H1 (cell line): ENCODE data around the gene PLXNA4. TPM values are rescaled to one million over a fixed set of nuclear protein-coding genes. Genes with fewer than 3 reads are reported as not detected.

ENCODE experiments used
- CTCF ChIA-PET: fragments of 300-600 bp; sonication (Branson Sonifier 250); formaldehyde crosslinking; loops from one replicate; lab custom pipeline; 2021; ENCODE audit not compliant: partially characterized antibody; lab: Charles Lee
- POLR2A ChIA-PET: fragments of 300-600 bp; sonication (Branson Sonifier 250); formaldehyde crosslinking; loops from one replicate; lab custom pipeline; 2021; ENCODE audit warnings: inconsistent platforms; ENCODE audit not compliant: partially characterized antibody; lab: Charles Lee
- DNase-seq, 2 experiments: peaks; one replicate each; pipeline versions ENCODE4 v3.0.0 to v3.0.0-alpha.2; 2010 to 2022; ENCODE audit warnings: low spot score in 2 of 2, low read depth in 1 of 2, mixed read lengths in 1 of 2
- FAIRE-seq: peaks from 2 replicates; lab custom pipeline; 2011; peaks lifted over from hg19 to GRCh38; lab: Jason Lieb, UNC
- H2AFZ ChIP-seq: 2 replicates; pipeline ENCODE4 v1.8.1; 2012; ENCODE audit warnings: low read length, inconsistent platforms
- H2AK5ac ChIP-seq: 2 replicates; pipeline ENCODE4 v1.6.1; 2013; ENCODE audit warnings: low read depth, low read length
- H2BK120ac ChIP-seq: replicated peaks from 2 replicates; pipeline ENCODE3; 2013; ENCODE audit warnings: low read depth, low read length, inconsistent platforms
- H2BK12ac ChIP-seq: 2 replicates; pipeline ENCODE4 v1.6.1; 2013; ENCODE audit warnings: low read depth, low read length
- H2BK15ac ChIP-seq: 2 replicates; pipeline ENCODE4 v1.6.1; 2013; ENCODE audit warnings: low read length
- H2BK20ac ChIP-seq: 2 replicates; pipeline ENCODE4 v1.6.1; 2013; ENCODE audit warnings: low read length
- H2BK5ac ChIP-seq: 2 replicates; pipeline ENCODE4 v1.6.1; 2013; ENCODE audit warnings: low read depth, low read length
- H3K14ac ChIP-seq: 2 replicates; pipeline ENCODE4 v1.6.1; 2013; ENCODE audit warnings: inconsistent platforms; ENCODE audit not compliant: insufficient read length
- H3K18ac ChIP-seq: 2 replicates; pipeline ENCODE4 v1.6.1; 2013; ENCODE audit warnings: low read length; ENCODE audit errors: extremely low read depth
- H3K23ac ChIP-seq: 2 replicates; pipeline ENCODE4 v1.6.1; 2013; ENCODE audit warnings: inconsistent platforms; ENCODE audit not compliant: insufficient read length
- H3K23me2 ChIP-seq: 2 replicates; pipeline ENCODE4 v1.6.1; 2013; ENCODE audit warnings: low read depth, low read length
- H3K27ac ChIP-seq: 2 replicates; pipeline ENCODE4 v1.6.1; 2011; ENCODE audit warnings: low read depth, low read length, inconsistent platforms
- H3K27me3 ChIP-seq, 4 experiments: replicated peaks in 1 of 4; 1 replicate in 1 of 4; 2 replicates in 3 of 4; pipeline versions ENCODE4 v1.6.1 to v1.8.1; 2011 to 2013; ENCODE audit warnings: low read length in 3 of 4, mild to moderate bottlenecking in 3 of 4, inconsistent platforms in 2 of 4, mixed read lengths in 2 of 4, moderate library complexity in 1 of 4; ENCODE audit not compliant: control insufficient read depth in 3 of 4, insufficient read depth in 3 of 4; ENCODE audit errors: extremely low read depth in 1 of 4
- H3K36me3 ChIP-seq, 4 experiments: 2 replicates each; pipeline versions ENCODE4 v1.6.1 to v1.8.1; 2011 to 2013; ENCODE audit warnings: mild to moderate bottlenecking in 4 of 4, low read length in 3 of 4, moderate library complexity in 2 of 4, control low read depth in 1 of 4, inconsistent platforms in 1 of 4; ENCODE audit not compliant: insufficient read depth in 4 of 4, control insufficient read depth in 2 of 4
- H3K4ac ChIP-seq: replicated peaks from 2 replicates; pipeline ENCODE3; 2013; ENCODE audit warnings: low read length, low read depth, mixed read lengths, inconsistent platforms; ENCODE audit not compliant: insufficient read length
- H3K4me1 ChIP-seq, 4 experiments: replicated peaks in 1 of 4; 1 replicate in 1 of 4; 2 replicates in 3 of 4; pipeline versions ENCODE4 v1.6.1 to v1.8.1; 2011 to 2013; ENCODE audit warnings: low read length in 3 of 4, inconsistent platforms in 2 of 4, mixed read lengths in 1 of 4; ENCODE audit not compliant: insufficient read depth in 4 of 4, control insufficient read depth in 3 of 4
- H3K4me2 ChIP-seq, 2 experiments: 2 replicates each; pipeline versions ENCODE4 v1.6.1 to v1.8.1; 2011 to 2013; ENCODE audit warnings: low read depth in 2 of 2, low read length in 2 of 2, control low read depth in 1 of 2, inconsistent platforms in 1 of 2, mild to moderate bottlenecking in 1 of 2; ENCODE audit not compliant: insufficient read depth in 1 of 2
- H3K4me3 ChIP-seq, 4 experiments: fragments of 200-600, 300-600 bp in 1 of 4; sonication (generic), shearing (Covaris generic), sonication (Bioruptor Twin) in 1 of 4; 2 replicates each; pipeline versions ENCODE4 v1.5.1 to v1.8.1; 2011 to 2016; ENCODE audit warnings: low read length in 4 of 4, low read depth in 3 of 4, control low read depth in 2 of 4, inconsistent platforms in 2 of 4, mild to moderate bottlenecking in 2 of 4, mixed read lengths in 1 of 4, moderate library complexity in 1 of 4; ENCODE audit not compliant: insufficient read depth in 2 of 4; ENCODE audit errors: extremely low read depth in 1 of 4
- H3K56ac ChIP-seq: replicated peaks from 2 replicates; pipeline ENCODE3; 2013; ENCODE audit warnings: low read depth, mild to moderate bottlenecking, mixed read lengths, low read length, inconsistent platforms; ENCODE audit not compliant: insufficient read length
- H3K79me1 ChIP-seq: 2 replicates; pipeline ENCODE4 v1.6.1; 2013; ENCODE audit warnings: low read depth, low read length, control low read depth
- H3K79me2 ChIP-seq, 2 experiments: 2 replicates each; pipeline versions ENCODE4 v1.6.1 to v1.8.1; 2012 to 2013; ENCODE audit warnings: low read length in 2 of 2, mild to moderate bottlenecking in 2 of 2, inconsistent platforms in 1 of 2; ENCODE audit not compliant: insufficient read depth in 2 of 2, control insufficient read depth in 1 of 2
- H3K9ac ChIP-seq, 4 experiments: replicated peaks in 1 of 4; 1 replicate in 1 of 4; 2 replicates in 3 of 4; pipeline versions ENCODE4 v1.6.1 to v1.8.1; 2011 to 2013; ENCODE audit warnings: low read depth in 3 of 4, low read length in 3 of 4, control low read depth in 2 of 4, mild to moderate bottlenecking in 2 of 4, moderate library complexity in 2 of 4, inconsistent platforms in 1 of 4; ENCODE audit errors: extremely low read depth in 1 of 4
- H3K9me3 ChIP-seq, 2 experiments: 2 replicates each; pipeline versions ENCODE4 v1.6.1 to v1.8.1; 2012 to 2013; ENCODE audit warnings: mild to moderate bottlenecking in 2 of 2, moderate library complexity in 2 of 2, control low read depth in 1 of 2, inconsistent platforms in 1 of 2, low read depth in 1 of 2, low read length in 1 of 2, mixed read lengths in 1 of 2; ENCODE audit not compliant: insufficient read depth in 2 of 2
- H4K20me1 ChIP-seq, 2 experiments: replicated peaks in 1 of 2; 2 replicates each; pipeline versions ENCODE3 to v1.8.1; 2011 to 2013; ENCODE audit warnings: inconsistent platforms in 2 of 2, low read length in 2 of 2, mild to moderate bottlenecking in 1 of 2; ENCODE audit not compliant: insufficient read depth in 2 of 2, control insufficient read depth in 1 of 2
- H4K5ac ChIP-seq: 2 replicates; pipeline ENCODE4 v1.6.1; 2013; ENCODE audit warnings: low read length, low read depth, mixed read lengths, inconsistent platforms; ENCODE audit not compliant: insufficient read length
- H4K8ac ChIP-seq: 2 replicates; pipeline ENCODE4 v1.8.0; 2013; ENCODE audit warnings: mild to moderate bottlenecking, moderate library complexity, low read length, inconsistent platforms; ENCODE audit not compliant: insufficient read depth; ENCODE audit errors: extremely low read depth
- H4K91ac ChIP-seq: replicated peaks from 2 replicates; pipeline ENCODE3; 2013; ENCODE audit warnings: low read length, mixed read lengths, inconsistent platforms; ENCODE audit not compliant: insufficient read length
- ASH2L ChIP-seq: fragments of 200-600, 300-600 bp; sonication (generic); IDR thresholded peaks from one replicate; pipeline ENCODE4 v1.7.1; 2017; ENCODE audit warnings: low read length
- CHD1 ChIP-seq: IDR thresholded peaks from 2 replicates; pipeline ENCODE4 v1.6.1; 2012; ENCODE audit warnings: low read depth, low read length, improper control_type of control experiment
- CREB1 ChIP-seq: IDR thresholded peaks from 2 replicates; pipeline ENCODE4 v1.6.1; 2012; ENCODE audit warnings: inconsistent platforms
- CTBP2 ChIP-seq: IDR thresholded peaks from 2 replicates; pipeline ENCODE4 v1.7.0; 2011; ENCODE audit warnings: borderline replicate concordance, mild to moderate bottlenecking, moderate library complexity, mixed read lengths, low read length; ENCODE audit not compliant: insufficient read depth, insufficient read length
- KDM1A ChIP-seq: fragments of 200-600, 300-600 bp; sonication (generic); IDR thresholded peaks from 2 replicates; pipeline ENCODE4 v1.7.1; 2016; ENCODE audit warnings: mild to moderate bottlenecking, low read length, borderline replicate concordance
- NANOG ChIP-seq: IDR thresholded peaks from 2 replicates; pipeline ENCODE4 v1.6.1; 2011; ENCODE audit warnings: low read length, low read depth, mild to moderate bottlenecking, inconsistent platforms; ENCODE audit not compliant: insufficient read depth, poor library complexity, severe bottlenecking
- NRF1 ChIP-seq: IDR thresholded peaks from 2 replicates; pipeline ENCODE4 v1.6.1; 2011; ENCODE audit warnings: mild to moderate bottlenecking, low read depth, low read length, improper control_type of control experiment
- SP1 ChIP-seq: IDR thresholded peaks from 2 replicates; pipeline ENCODE4 v1.6.1; 2011; ENCODE audit warnings: low read depth, low read length
- SP4 ChIP-seq: IDR thresholded peaks from 2 replicates; pipeline ENCODE4 v1.6.1; 2012; ENCODE audit warnings: low read length, inconsistent platforms
- SUZ12 ChIP-seq: fragments of 200-600 bp; sonication (generic); IDR thresholded peaks from 2 replicates; pipeline ENCODE4 v1.6.1; 2012; ENCODE audit warnings: mild to moderate bottlenecking, inconsistent platforms, low read length, moderate library complexity, mixed read lengths
- TAF1 ChIP-seq: IDR thresholded peaks from 2 replicates; pipeline ENCODE4 v1.6.1; 2011; ENCODE audit warnings: mild to moderate bottlenecking, low read depth, low read length
- TBP ChIP-seq: IDR thresholded peaks from 2 replicates; pipeline ENCODE4 v1.6.1; 2011; ENCODE audit warnings: low read depth, low read length, improper control_type of control experiment
- TCF12 ChIP-seq: IDR thresholded peaks from 2 replicates; pipeline ENCODE4 v1.6.1; 2011; ENCODE audit warnings: low read depth, mild to moderate bottlenecking, low read length
- ZNF274 ChIP-seq: IDR thresholded peaks from 2 replicates; pipeline ENCODE4 v1.7.0; 2012; ENCODE audit warnings: low read length, borderline replicate concordance; ENCODE audit errors: extremely low read depth
- WGBS, 2 experiments: shearing (Covaris generic) in 1 of 2; methylation state at CpG; one replicate each; pipeline versions ENCODE4 v1.1.6 to v1.1.7; 2013 to 2015; ENCODE audit warnings: low lambda C conversion rate in 2 of 2, mixed read lengths in 2 of 2, inconsistent platforms in 1 of 2, low coverage in 1 of 2, missing lambda C conversion rate in 1 of 2; ENCODE audit not compliant: insufficient replicate concordance in 2 of 2, insufficient coverage in 1 of 2, insufficient read length in 1 of 2; ENCODE audit errors: extremely low coverage in 1 of 2, missing lambda C conversion rate in 1 of 2; 5-methylcytosine and 5-hydroxymethylcytosine counted together
- polyA plus RNA-seq, 7 experiments: library from polyadenylated mRNA; depleted of rRNA in 3 of 7; stranded (reverse) in 5 of 7; unstranded in 2 of 7; fragments of >200 nt in 5 of 7; fragments of 200-250 nt in 2 of 7; gene quantifications; 1 replicate in 5 of 7; 2 replicates in 1 of 7; 4 replicates in 1 of 7; pipeline versions ENCODE4 v1.2.1 to v1.2.3, GENCODE V29; 2011 to 2013; ENCODE audit warnings: missing spikeins in 2 of 7, mixed read lengths in 2 of 7
- total RNA-seq: library from RNA; stranded (reverse); fragmentation: NEBNext Ultra II Directional; extraction: Animal tissue kit (Norgen Biotek cat#: 25700); gene quantifications from 2 replicates; pipeline ENCODE4 v1.2.1, GENCODE V29; 2021
- TF ChIP-seq, protein P1 (sequence below): IDR thresholded peaks from 2 replicates; pipeline ENCODE4 v1.6.1; 2012; ENCODE audit warnings: inconsistent platforms

The PLXNA4 gene
- total and polyA plus RNA-seq, 2 of the 8 experiments (the other 6 are each of a cell fraction or from before 2014, with no cell fraction given): 0.76 to 0.79 TPM

DNA sequence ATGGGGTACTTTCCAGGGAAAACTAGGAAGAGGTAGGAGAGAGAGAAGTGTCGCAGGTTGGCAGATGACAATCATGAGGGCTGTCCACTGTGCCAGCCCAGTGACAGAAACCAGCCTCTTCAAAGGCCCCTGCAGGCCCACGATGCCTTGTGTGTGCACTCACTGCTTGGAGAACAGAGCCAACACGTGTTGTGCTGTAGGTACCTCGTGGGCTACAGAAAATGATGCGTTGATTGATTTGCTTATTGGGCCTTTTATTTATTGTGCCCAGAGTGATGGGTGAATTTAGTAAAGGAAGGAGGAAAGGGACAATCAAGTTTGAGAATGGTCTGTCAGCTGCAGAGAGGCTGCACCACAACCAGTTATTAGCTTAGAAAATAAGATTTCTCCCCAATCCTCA, 215.1 kb downstream of the PLXNA4 start:
- DNase-seq (no peak), FAIRE-seq (no peak)
- H2BK15ac ChIP-seq: no peak overlapping the region
- H4K91ac ChIP-seq: no peak overlapping the region
- no peak overlapping the region for H2BK20ac ChIP-seq
- H2AK5ac ChIP-seq: no peak overlapping the region
- H3K36me3 ChIP-seq: no peaks in the 10 kb centered on the region
- H4K8ac ChIP-seq: no peak overlapping the region
- H2AFZ ChIP-seq: no peak overlapping the region
- H3K4me3 ChIP-seq: no peak overlapping the region
- H3K23me2 ChIP-seq: no peaks in the 10 kb centered on the region
- no peaks in the 10 kb centered on the region for H3K4me1 ChIP-seq
- no peak overlapping the region for H4K5ac ChIP-seq
- H2BK12ac ChIP-seq: no peak overlapping the region
- H3K14ac ChIP-seq: no peak overlapping the region
- no peak overlapping the region for H3K18ac ChIP-seq
- ChIA-PET CTCF (interaction anchor here (0.9 to 1.4 kb wide), 2 partner anchors 42 to 503 kb away, joined by 3 to 5 read pairs; no protein-coding TSS in a partner anchor), POLR2A (no interaction called here)
- no peaks in the 10 kb centered on the region for H3K79me2 ChIP-seq
- H4K20me1 ChIP-seq: no peaks in the 10 kb centered on the region
- no peaks in the 10 kb centered on the region for H3K79me1 ChIP-seq
- H3K23ac ChIP-seq: no peak overlapping the region
- no peak overlapping the region for H3K4ac ChIP-seq
- no peak overlapping the region for H2BK120ac ChIP-seq
- TF ChIP-seq ZNF274 (no peak), CREB1 (no peak), ASH2L (no peak), CHD1 (no peak), NANOG (no peak), NRF1 (no peak), TBP (no peak), KDM1A (no peak), TAF1 (no peak), SUZ12 (no peak), SP1 (no peak), CTBP2 (no peak), SP4 (no peak), TCF12 (no peak)
- TF ChIP-seq, protein P1, sequence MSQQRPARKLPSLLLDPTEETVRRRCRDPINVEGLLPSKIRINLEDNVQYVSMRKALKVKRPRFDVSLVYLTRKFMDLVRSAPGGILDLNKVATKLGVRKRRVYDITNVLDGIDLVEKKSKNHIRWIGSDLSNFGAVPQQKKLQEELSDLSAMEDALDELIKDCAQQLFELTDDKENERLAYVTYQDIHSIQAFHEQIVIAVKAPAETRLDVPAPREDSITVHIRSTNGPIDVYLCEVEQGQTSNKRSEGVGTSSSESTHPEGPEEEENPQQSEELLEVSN: no peak
- H3K9me3 ChIP-seq: no peaks in the 10 kb centered on the region
- H3K4me2 ChIP-seq: no peak overlapping the region
- H3K27me3 ChIP-seq: no peaks in the 10 kb centered on the region; a peak in 1 of 7 replicates
- H2BK5ac ChIP-seq: no peak overlapping the region
- H3K27ac ChIP-seq: no peak overlapping the region
- WGBS, 2 experiments: 89% methylated on average over 5 of the region's 5 CpGs; no CpG with 5 or more reads in 1 of the 2 experiments
- H3K56ac ChIP-seq: no peak overlapping the region
- H3K9ac ChIP-seq: no peak overlapping the region
